ENCODE results near the gene PIGA. TPM values are rescaled to one million over a fixed set of nuclear protein-coding genes. Genes with fewer than 3 reads are reported as not detected.
"Not testable (repeated sequence)": the region's sequence is repeated elsewhere in the genome, so short reads cannot be mapped to it uniquely, and the experiment has no call there.

Gene PIGA
- total RNA-seq, 4 donors from 2014 or later: 3.9 to 14.9 (median 10.6) TPM

GRCh38 chrX:15292861-15293260 lies 42.5 kb downstream of the PIGA start:
- Histone ChIP-seq H3K27me3 (no peaks in the 10 kb centered on the region), H3K4me3 (no peak overlapping the region), H3K9me3 (no peaks in the 10 kb centered on the region), H3K4me1 (no peaks in the 10 kb centered on the region), H3K27ac (no peak overlapping the region), H3K36me3 (no peaks in the 10 kb centered on the region)
- DNase-seq: no peak
- TF ChIP-seq, protein P1, sequence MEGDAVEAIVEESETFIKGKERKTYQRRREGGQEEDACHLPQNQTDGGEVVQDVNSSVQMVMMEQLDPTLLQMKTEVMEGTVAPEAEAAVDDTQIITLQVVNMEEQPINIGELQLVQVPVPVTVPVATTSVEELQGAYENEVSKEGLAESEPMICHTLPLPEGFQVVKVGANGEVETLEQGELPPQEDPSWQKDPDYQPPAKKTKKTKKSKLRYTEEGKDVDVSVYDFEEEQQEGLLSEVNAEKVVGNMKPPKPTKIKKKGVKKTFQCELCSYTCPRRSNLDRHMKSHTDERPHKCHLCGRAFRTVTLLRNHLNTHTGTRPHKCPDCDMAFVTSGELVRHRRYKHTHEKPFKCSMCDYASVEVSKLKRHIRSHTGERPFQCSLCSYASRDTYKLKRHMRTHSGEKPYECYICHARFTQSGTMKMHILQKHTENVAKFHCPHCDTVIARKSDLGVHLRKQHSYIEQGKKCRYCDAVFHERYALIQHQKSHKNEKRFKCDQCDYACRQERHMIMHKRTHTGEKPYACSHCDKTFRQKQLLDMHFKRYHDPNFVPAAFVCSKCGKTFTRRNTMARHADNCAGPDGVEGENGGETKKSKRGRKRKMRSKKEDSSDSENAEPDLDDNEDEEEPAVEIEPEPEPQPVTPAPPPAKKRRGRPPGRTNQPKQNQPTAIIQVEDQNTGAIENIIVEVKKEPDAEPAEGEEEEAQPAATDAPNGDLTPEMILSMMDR (IDR thresholded peaks at IDR 0.05): no peak
- TF ChIP-seq POLR2A (IDR thresholded peaks at IDR 0.05): no peak

GRCh38 chrX:15277604-15278003 lies 57.7 kb downstream of the PIGA start:
- Histone ChIP-seq H3K4me3 (no peak overlapping the region), H3K4me1 (no peaks in the 10 kb centered on the region), H3K27ac (no peak overlapping the region), H3K27me3 (no peaks in the 10 kb centered on the region), H3K36me3 (no peaks in the 10 kb centered on the region), H3K9me3 (no peaks in the 10 kb centered on the region)
- DNase-seq: no peak
- no peak for TF ChIP-seq POLR2A (IDR thresholded peaks at IDR 0.05)
- TF ChIP-seq, protein P1 (IDR thresholded peaks at IDR 0.05): no peak

DNA sequence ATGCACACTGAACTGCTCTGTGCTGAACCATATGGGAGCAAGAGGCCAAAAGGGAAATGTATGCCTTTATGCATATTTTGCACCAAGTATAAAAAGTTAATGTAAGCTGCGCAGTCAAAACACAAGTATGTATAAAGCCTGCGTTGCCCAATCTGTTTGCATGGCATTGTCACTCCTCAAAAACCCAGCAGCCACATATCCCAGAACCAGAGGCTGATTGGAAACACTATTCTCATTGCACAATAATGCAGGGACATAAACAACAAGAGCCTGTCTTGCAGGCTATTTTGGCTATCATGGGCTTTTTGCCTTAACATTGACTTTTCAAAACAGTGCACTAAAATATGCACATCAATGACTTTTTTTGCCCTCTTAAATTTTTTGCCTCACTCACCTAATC lies 60.4 kb downstream of the PIGA start:
- no peaks in the 10 kb centered on the region for H3K9me3 ChIP-seq
- H3K4me1 ChIP-seq: no peaks in the 10 kb centered on the region
- H3K27me3 ChIP-seq: no peaks in the 10 kb centered on the region
- no peaks in the 10 kb centered on the region for H3K36me3 ChIP-seq
- DNase-seq: no peak
- TF ChIP-seq, protein P1 (IDR thresholded peaks at IDR 0.05): no peak
- TF ChIP-seq POLR2A (IDR thresholded peaks at IDR 0.05): no peak
- H3K4me3 ChIP-seq: no peak overlapping the region
- no peak overlapping the region for H3K27ac ChIP-seq

DNA sequence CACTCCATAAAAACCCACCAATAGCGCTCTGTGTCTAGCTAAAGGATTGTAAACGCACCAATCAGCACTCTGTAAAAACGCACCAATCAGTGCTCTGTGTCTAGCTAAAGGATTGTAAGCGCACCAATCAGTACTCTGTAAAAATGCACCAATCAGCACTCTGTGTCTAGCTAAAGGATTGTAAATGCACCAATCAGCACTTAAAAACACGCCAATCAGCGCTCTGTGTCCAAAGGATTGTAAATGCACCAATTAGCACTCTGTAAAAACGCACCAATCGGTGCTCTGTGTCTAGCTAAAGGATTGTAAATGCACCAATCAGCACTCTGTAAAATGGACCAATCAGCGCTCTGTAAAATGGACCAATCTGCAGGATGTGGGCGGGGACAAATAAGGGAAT lies 62.0 kb downstream of the PIGA start:
- DNase-seq, H3K4me1 ChIP-seq, H3K27ac ChIP-seq, H3K36me3 ChIP-seq, H3K27me3 ChIP-seq, H3K4me3 ChIP-seq, H3K9me3 ChIP-seq: not testable (repeated sequence)

GRCh38 chrX:15271757-15272156 lies 63.6 kb downstream of the PIGA start:
- Histone ChIP-seq H3K9me3 (no peaks in the 10 kb centered on the region), H3K36me3 (no peaks in the 10 kb centered on the region), H3K27me3 (no peaks in the 10 kb centered on the region), H3K27ac (no peak overlapping the region), H3K4me1 (no peaks in the 10 kb centered on the region), H3K4me3 (no peak overlapping the region)
- no peak for TF ChIP-seq POLR2A (IDR thresholded peaks at IDR 0.05)
- TF ChIP-seq, protein P1 (IDR thresholded peaks at IDR 0.05): no peak
- no peak for DNase-seq

- no peaks in the 10 kb centered on the region for H3K9me3 ChIP-seq
- DNase-seq: peak in 2 of 3 donors; percentile 43 to 50
- no peaks in the 10 kb centered on the region for H3K27me3 ChIP-seq
- no peak within 1 kb of the TSS for H3K4me3 ChIP-seq
- no peaks in the 10 kb centered on the region for H3K36me3 ChIP-seq
- H3K4me1 ChIP-seq: no peaks in the 10 kb centered on the region
- TF ChIP-seq POLR2A (IDR thresholded peaks at IDR 0.05): no peak
- TF ChIP-seq, protein P1 (IDR thresholded peaks at IDR 0.05): no peak
- H3K27ac ChIP-seq: peak within 1 kb of the TSS in 1 of 4 donors; percentile 13
These were observed 65.5 kb downstream of the PIGA start, which contains the start of gene ASB9 for GRCh38 chrX:15269618-15270521. Gene ASB9, minus strand, starts transcription at chrX:15270083. Its CDS starts 209 bp downstream, at chrX:15269874.
